Mesothelial cell of epicardium (in vitro differentiated cells): ENCODE data around the gene GABRB3. TPM values are rescaled to one million over a fixed set of nuclear protein-coding genes. Genes with fewer than 3 reads are reported as not detected.
A peak's percentile ranks its signal among the peaks of the same experiment; 100 is the strongest.

Source experiments
- DNase-seq, 2 experiments: peaks; one replicate each; pipeline ENCODE4 v3.0.0; 2021; ENCODE audit warnings: low spot score in 2 of 2; ENCODE audit not compliant: unreplicated experiment in 2 of 2
- H3K27ac Mint-ChIP-seq: 2 replicates; pipeline ENCODE4 v1.8.0; 2021; ENCODE audit warnings: mixed read lengths
- H3K27me3 Mint-ChIP-seq: 2 replicates; pipeline ENCODE4 v1.8.0; 2021; ENCODE audit warnings: low read depth, mixed read lengths
- H3K36me3 Mint-ChIP-seq: 2 replicates; pipeline ENCODE4 v1.8.0; 2021; ENCODE audit warnings: mixed read lengths
- H3K4me1 Mint-ChIP-seq: 2 replicates; pipeline ENCODE4 v1.8.0; 2021; ENCODE audit warnings: mixed read lengths
- H3K4me3 Mint-ChIP-seq: 2 replicates; pipeline ENCODE4 v1.8.0; 2021; ENCODE audit warnings: mild to moderate bottlenecking, moderate library complexity, mixed read lengths
- H3K9me3 Mint-ChIP-seq: 2 replicates; pipeline ENCODE4 v1.8.0; 2021; ENCODE audit warnings: mixed read lengths
- CTCF ChIP-seq: fragments of 200-600 bp; sonication (generic); IDR thresholded peaks from one replicate; pipeline ENCODE4 v1.5.0; 2021; ENCODE audit warnings: antibody characterized with exemption; ENCODE audit not compliant: unreplicated experiment
- total RNA-seq: library from RNA; stranded (reverse); gene quantifications from 3 replicates; pipeline ENCODE4 v1.2.1, GENCODE V29; 2021

GABRB3 gene
- 2.8 to 3.4 TPM (median 3.1 TPM) in 3 replicates for total RNA-seq

- peaks cover 66% of the 10 kb centered on the region for H3K27me3 Mint-ChIP-seq
- H3K4me1 Mint-ChIP-seq: peaks cover 10% of the 10 kb centered on the region
- no peaks in the 10 kb centered on the region for H3K9me3 Mint-ChIP-seq
- peak in 1 of 2 experiments; percentile 40 for DNase-seq
- no peak for TF ChIP-seq CTCF
- no peaks in the 10 kb centered on the region for H3K36me3 Mint-ChIP-seq
- no peak within 1 kb of the TSS for H3K27ac Mint-ChIP-seq
- peak within 1 kb of the TSS; percentile 79 for H3K4me3 Mint-ChIP-seq
Measured at GRCh38 chr15:26772154-26773066, at the start of gene GABRB3. Gene GABRB3, minus strand, starts transcription at chr15:26773066.

GRCh38 chr15:26807517-26808427, 34.9 kb upstream of the GABRB3 start:
- H3K4me1 Mint-ChIP-seq: no peaks in the 10 kb centered on the region
- H3K36me3 Mint-ChIP-seq: no peaks in the 10 kb centered on the region
- TF ChIP-seq CTCF: no peak

DNA sequence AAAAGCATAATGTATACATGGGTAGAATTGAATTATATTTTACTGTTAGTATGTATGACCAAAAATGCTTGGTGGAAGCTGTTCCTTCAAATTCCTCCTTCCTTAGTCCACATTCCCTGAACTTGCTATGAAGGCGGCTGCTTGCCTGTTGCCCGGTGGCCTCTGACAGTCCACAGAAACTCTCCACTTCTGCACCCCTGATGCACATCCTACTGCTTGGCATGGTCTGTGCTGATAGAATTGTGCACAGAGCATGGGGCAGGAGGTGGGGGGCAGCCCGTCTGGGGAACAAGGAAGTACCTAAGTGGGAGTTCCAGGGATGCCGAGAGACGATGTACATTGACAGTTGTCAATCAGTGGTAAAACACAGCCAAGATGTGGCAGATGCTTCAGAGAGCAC, 33.7 kb upstream of the GABRB3 start:
- no peak for DNase-seq
- Mint-ChIP-seq H3K4me1 (no peaks in the 10 kb centered on the region), H3K9me3 (peaks cover 6% of the 10 kb centered on the region), H3K27ac (no peak overlapping the region), H3K27me3 (peaks cover 3% of the 10 kb centered on the region), H3K4me3 (no peak overlapping the region), H3K36me3 (no peaks in the 10 kb centered on the region)
- no peak for TF ChIP-seq CTCF

More at GRCh38 chr15:26807517-26808427, 34.9 kb upstream of the GABRB3 start:
- H3K27me3 Mint-ChIP-seq: peaks cover 3% of the 10 kb centered on the region
- H3K27ac Mint-ChIP-seq: no peak overlapping the region
- peaks cover 18% of the 10 kb centered on the region for H3K9me3 Mint-ChIP-seq
- no peak for DNase-seq
- no peak overlapping the region for H3K4me3 Mint-ChIP-seq

DNA sequence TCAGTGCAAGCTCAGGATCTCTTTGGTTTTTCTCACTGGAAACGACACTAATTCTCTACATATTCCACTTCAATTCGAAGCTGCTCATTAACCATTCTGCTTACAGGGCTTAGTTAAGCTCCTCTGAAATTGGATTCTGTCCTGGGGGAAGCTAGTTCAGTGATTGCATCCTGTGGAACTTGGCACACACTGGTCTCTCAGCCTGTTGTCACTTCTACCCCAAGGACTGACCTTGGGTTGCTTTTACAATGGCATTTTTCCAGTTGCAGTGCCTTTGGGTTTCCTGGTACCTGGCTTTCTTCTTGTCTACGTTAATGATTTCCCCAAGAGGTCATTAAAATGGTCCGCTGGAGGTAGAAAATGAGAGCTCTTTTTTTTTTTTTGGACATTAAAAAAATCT, 33.3 kb upstream of the GABRB3 start:
- H3K9me3 Mint-ChIP-seq: peaks cover 1% of the 10 kb centered on the region
- H3K27ac Mint-ChIP-seq: no peak overlapping the region
- no peak for DNase-seq
- TF ChIP-seq CTCF: no peak
- peaks cover 3% of the 10 kb centered on the region for H3K27me3 Mint-ChIP-seq
- H3K4me1 Mint-ChIP-seq: no peaks in the 10 kb centered on the region
- H3K4me3 Mint-ChIP-seq: no peak overlapping the region
- no peaks in the 10 kb centered on the region for H3K36me3 Mint-ChIP-seq

- no peak overlapping the region for H3K27ac Mint-ChIP-seq
- H3K9me3 Mint-ChIP-seq: no peaks in the 10 kb centered on the region
- no peak overlapping the region for H3K4me3 Mint-ChIP-seq
- no peak for DNase-seq
- no peaks in the 10 kb centered on the region for H3K36me3 Mint-ChIP-seq
- peaks cover 3% of the 10 kb centered on the region for H3K27me3 Mint-ChIP-seq
- no peaks in the 10 kb centered on the region for H3K4me1 Mint-ChIP-seq
- TF ChIP-seq CTCF: no peak
Measured at GRCh38 chr15:26805470-26805869, 32.6 kb upstream of the GABRB3 start.
